GM23338 (cell line): Measurements from ENCODE around the gene NABP1. TPM values are rescaled to one million over a fixed set of nuclear protein-coding genes. Genes with fewer than 3 reads are reported as not detected.

Experiments
- ATAC-seq: fragments of 200-7000 bp; cut with Tn5 transposase; 3 replicates; pipeline ENCODE4 v1.9.1; 2020
- DNase-seq: peaks from one replicate; pipeline ENCODE4 v3.0.0-alpha.2; 2015; ENCODE audit warnings: low spot score
- H2AFZ ChIP-seq: fragments of 200-600 bp; sonication (generic); 2 replicates; pipeline ENCODE4 v1.8.0; 2016; ENCODE audit warnings: antibody characterized with exemption, mild to moderate bottlenecking, moderate library complexity
- H3F3A ChIP-seq: fragments of 200-600 bp; sonication (generic); replicated peaks from 2 replicates; pipeline ENCODE4 v1.8.0; 2017; ENCODE audit warnings: antibody characterized with exemption, mixed run types, low read depth
- H3K27ac ChIP-seq: fragments of 200-600 bp; sonication (generic); 2 replicates; pipeline ENCODE4 v1.6.1; 2016; ENCODE audit warnings: low read depth
- H3K27me3 ChIP-seq: fragments of 200-600 bp; sonication (generic); 2 replicates; pipeline ENCODE4 v1.8.0; 2016; ENCODE audit warnings: mild to moderate bottlenecking, mixed run types, moderate library complexity; ENCODE audit not compliant: insufficient read depth
- H3K36me3 ChIP-seq: fragments of 200-600 bp; sonication (generic); 2 replicates; pipeline ENCODE4 v1.8.0; 2016; ENCODE audit warnings: mild to moderate bottlenecking; ENCODE audit not compliant: insufficient read depth
- H3K4me1 ChIP-seq: fragments of 200-600 bp; sonication (generic); 2 replicates; pipeline ENCODE4 v1.8.0; 2016; ENCODE audit warnings: mild to moderate bottlenecking, moderate library complexity; ENCODE audit not compliant: insufficient read depth
- H3K4me2 ChIP-seq: fragments of 200-600 bp; sonication (generic); 2 replicates; pipeline ENCODE4 v1.7.1; 2017; ENCODE audit warnings: mixed run types
- H3K4me3 ChIP-seq: fragments of 200-600 bp; sonication (generic); 2 replicates; pipeline ENCODE4 v1.6.1; 2016; ENCODE audit warnings: mixed run types
- H3K79me2 ChIP-seq: fragments of 200-600 bp; sonication (generic); replicated peaks from 2 replicates; pipeline ENCODE4 v1.8.0; 2017; ENCODE audit warnings: mild to moderate bottlenecking; ENCODE audit not compliant: insufficient read depth
- H3K9me2 ChIP-seq: fragments of 200-600 bp; sonication (generic); 2 replicates; pipeline ENCODE4 v1.8.0; 2017; ENCODE audit not compliant: insufficient read depth
- H4K20me1 ChIP-seq: fragments of 200-600 bp; sonication (generic); replicated peaks from 2 replicates; pipeline ENCODE4 v1.8.0; 2017; ENCODE audit warnings: mild to moderate bottlenecking; ENCODE audit not compliant: insufficient read depth
- H3K27ac Mint-ChIP-seq: 2 replicates; pipeline ENCODE4 v1.8.0; 2020; ENCODE audit warnings: inconsistent platforms, mild to moderate bottlenecking, moderate library complexity, mixed read lengths
- H3K27me3 Mint-ChIP-seq: 3 replicates; pipeline ENCODE4 v1.8.0; 2022; ENCODE audit warnings: low read depth, mild to moderate bottlenecking, moderate library complexity, mixed read lengths, inconsistent platforms; ENCODE audit not compliant: insufficient read depth, poor library complexity
- H3K36me3 Mint-ChIP-seq: 3 replicates; pipeline ENCODE4 v1.8.0; 2021; ENCODE audit warnings: low read depth, mild to moderate bottlenecking, inconsistent platforms, moderate library complexity, mixed read lengths
- H3K4me1 Mint-ChIP-seq: 3 replicates; pipeline ENCODE4 v1.8.0; 2020; ENCODE audit warnings: mild to moderate bottlenecking, inconsistent platforms, mixed read lengths
- H3K4me3 Mint-ChIP-seq: 3 replicates; pipeline ENCODE4 v1.8.0; 2021; ENCODE audit warnings: moderate library complexity, mild to moderate bottlenecking, inconsistent platforms, mixed read lengths
- H3K9me3 Mint-ChIP-seq: 3 replicates; pipeline ENCODE4 v1.8.0; 2020; ENCODE audit warnings: moderate library complexity, mild to moderate bottlenecking, inconsistent platforms, mixed read lengths
- CREB1 ChIP-seq: fragments of 250-450 bp; sonication (Bioruptor Pico); IDR thresholded peaks from 2 replicates; pipeline ENCODE4 v1.5.0; 2020; ENCODE audit warnings: low read depth, mild to moderate bottlenecking, moderate library complexity
- CTCF ChIP-seq, 2 experiments: fragments of 200-600 bp in 1 of 2; sonication (generic) in 1 of 2; conservative IDR thresholded peaks; 2 replicates each; pipeline versions ENCODE4 v1.5.1 to v1.6.1; 2016 to 2017; ENCODE audit warnings: antibody characterized with exemption in 2 of 2, low read depth in 2 of 2, mild to moderate bottlenecking in 2 of 2, moderate library complexity in 1 of 2
- EZH2 ChIP-seq: fragments of 200-600 bp; sonication (generic); IDR thresholded peaks from one replicate; pipeline ENCODE4 v1.8.0; 2017; ENCODE audit warnings: antibody characterized with exemption, mild to moderate bottlenecking, low read depth; ENCODE audit not compliant: unreplicated experiment
- EZH2phosphoT487 ChIP-seq: fragments of 200-600 bp; sonication (generic); IDR thresholded peaks from one replicate; pipeline ENCODE4 v1.8.1; 2018; ENCODE audit warnings: antibody characterized with exemption; ENCODE audit not compliant: unreplicated experiment
- NANOG ChIP-seq: IDR thresholded peaks from 2 replicates; pipeline ENCODE4 v1.6.1; 2016; ENCODE audit warnings: antibody characterized with exemption, borderline replicate concordance
- POLR2AphosphoS5 ChIP-seq: IDR thresholded peaks from 2 replicates; pipeline ENCODE4 v1.6.1; 2016; ENCODE audit warnings: antibody characterized with exemption, low read depth
- REST ChIP-seq: IDR thresholded peaks from one replicate; pipeline ENCODE4 v1.6.1; 2018; ENCODE audit warnings: antibody characterized with exemption; ENCODE audit not compliant: unreplicated experiment
- ZNF114 ChIP-seq: fragments of 250-450 bp; sonication (Bioruptor Pico); IDR thresholded peaks from 2 replicates; pipeline ENCODE4 v1.5.0; 2020; ENCODE audit warnings: mild to moderate bottlenecking, moderate library complexity
- ZNF331 ChIP-seq: fragments of 250-450 bp; sonication (Bioruptor Pico); IDR thresholded peaks from 2 replicates; pipeline ENCODE4 v1.5.0; 2020; ENCODE audit warnings: low read depth, mild to moderate bottlenecking, moderate library complexity
- ZNF462 ChIP-seq: fragments of 250-450 bp; sonication (Bioruptor Pico); IDR thresholded peaks from 2 replicates; pipeline ENCODE4 v1.5.0; 2020; ENCODE audit warnings: mild to moderate bottlenecking, moderate library complexity
- polyA plus RNA-seq: library from polyadenylated mRNA; unstranded; fragments of >200 nt; fragmentation: Nextera tagmentation; extraction: Ambion mirVana; gene quantifications from 2 replicates; pipeline ENCODE4 v1.2.1, GENCODE V29; 2016
- total RNA-seq: library from RNA; depleted of rRNA; stranded (reverse); fragments of >200 nt; shearing (Covaris generic); gene quantifications from 2 replicates; pipeline ENCODE4 v1.2.3, GENCODE V29; 2014

NABP1 gene
- total and polyA plus RNA-seq, 2 experiments from 2014 or later = 5.2 to 5.6 TPM

- TF ChIP-seq CREB1 (CRISPR knock-in tag) (no peak), EZH2 (no peak), REST (no peak), ZNF114 (no peak)
Measured at GRCh38 chr2:191642541-191642940, 35.4 kb upstream of the NABP1 start (continued).

GRCh38 chr2:191643429-191643828, 34.5 kb upstream of the NABP1 start:
- TF ChIP-seq ZNF331 = no peak
- TF ChIP-seq ZNF462 = no peak
- no peak for TF ChIP-seq REST
- no peak for TF ChIP-seq CTCF (conservative IDR thresholded peaks at IDR 0.05; ENCODE audit: low read depth in 2 of 2)
- no peak for TF ChIP-seq POLR2AphosphoS5
- TF ChIP-seq NANOG = no peak
- TF ChIP-seq EZH2phosphoT487 = no peak
- ATAC-seq = no peak
- no peak overlapping the region for H2AFZ ChIP-seq
- H3K4me1 Mint-ChIP-seq = peaks cover 3% of the 10 kb centered on the region
- no peaks in the 10 kb centered on the region for H3K27me3 Mint-ChIP-seq
- H3K27ac ChIP-seq = no peak overlapping the region
- H3K36me3 ChIP-seq = no peaks in the 10 kb centered on the region
- H3K4me3 Mint-ChIP-seq = no peak overlapping the region
- H3K27me3 ChIP-seq = no peaks in the 10 kb centered on the region
- no peaks in the 10 kb centered on the region for H3K36me3 Mint-ChIP-seq
- H3K4me1 ChIP-seq = peaks cover 7% of the 10 kb centered on the region; the same call in 1 of the 2 replicates
- H3K79me2 ChIP-seq = no peaks in the 10 kb centered on the region
- DNase-seq = no peak
- no peaks in the 10 kb centered on the region for H3K9me2 ChIP-seq
- H3K4me3 ChIP-seq = no peak overlapping the region
- no peaks in the 10 kb centered on the region for H3K9me3 Mint-ChIP-seq
- H3F3A ChIP-seq = no peaks in the 10 kb centered on the region
- no peak overlapping the region for H3K4me2 ChIP-seq
- no peak overlapping the region for H3K27ac Mint-ChIP-seq
- H4K20me1 ChIP-seq = no peaks in the 10 kb centered on the region
